Peyer's patch (tissue), 4 donors: ENCODE measurements around the gene FBXO28. TPM values are rescaled to one million over a fixed set of nuclear protein-coding genes. Genes with fewer than 3 reads are reported as not detected.

Experiments used
- DNase-seq, 3 donors: peaks; one replicate each; pipeline ENCODE4 v3.0.0-alpha.2; 2017 to 2019
- H3K27ac ChIP-seq, 4 donors: fragments of 200-600 bp; sonication (generic); one replicate each; pipeline ENCODE4 v1.5.1; 2016 to 2019
- H3K27me3 ChIP-seq, 2 donors: fragments of 200-600 bp; sonication (generic); one replicate each; pipeline ENCODE4 v1.5.1; 2019
- H3K36me3 ChIP-seq, 3 donors: fragments of 200-600 bp; sonication (generic); one replicate each; pipeline ENCODE4 v1.5.1; 2016 to 2019
- H3K4me1 ChIP-seq, 4 donors: fragments of 200-600 bp; sonication (generic); one replicate each; pipeline ENCODE4 v1.5.1; 2016 to 2019
- H3K4me3 ChIP-seq, 4 donors: fragments of 200-600 bp; sonication (generic); 1 replicate in 3 of 4; 2 replicates in 1 of 4; pipeline ENCODE4 v1.5.1; 2016 to 2019; ENCODE audit warnings: mild to moderate bottlenecking in 1 of 4
- H3K9me3 ChIP-seq, 4 donors: fragments of 200-600 bp; sonication (generic); one replicate each; pipeline ENCODE4 v1.5.1; 2016 to 2019; ENCODE audit warnings: mild to moderate bottlenecking in 1 of 4
- POLR2A ChIP-seq, 2 donors: fragments of 450-650 bp; IDR thresholded peaks; one replicate each; pipeline ENCODE4 v1.5.1; 2017; ENCODE audit warnings: antibody characterized with exemption in 2 of 2, mild to moderate bottlenecking in 2 of 2, moderate library complexity in 2 of 2
- total RNA-seq, 4 donors: library from RNA; depleted of rRNA; stranded (reverse); fragments of >200 nt; gene quantifications; one replicate each; pipeline ENCODE4 v1.1.0, GENCODE V29; 2016
- TF ChIP-seq, protein P1 (sequence below), 6 experiments: fragments of 450-650 bp in 4 of 6; fragments of 200-600 bp in 2 of 6; sonication (generic) in 1 of 6; IDR thresholded peaks; one replicate each; pipeline ENCODE4 v1.5.1; 2017 to 2019; ENCODE audit warnings: antibody characterized with exemption in 6 of 6, mild to moderate bottlenecking in 3 of 6, moderate library complexity in 1 of 6

The FBXO28 gene
- total RNA-seq, 4 donors from 2014 or later, result 20.5 to 34.0 (median 28.5) TPM

GRCh38 chr1:224109981-224110380, 3.9 kb upstream of the FBXO28 start:
- Histone ChIP-seq H3K4me1 (peaks cover 0 to 3% (median 1%) of the 10 kb centered on the region in 4 donors), H3K36me3 (no peaks in the 10 kb centered on the region), H3K27ac (no peak overlapping the region), H3K27me3 (no peaks in the 10 kb centered on the region), H3K4me3 (no peak overlapping the region), H3K9me3 (no peaks in the 10 kb centered on the region)
- TF ChIP-seq POLR2A (IDR thresholded peaks at IDR 0.05), result no peak
- TF ChIP-seq, protein P1, sequence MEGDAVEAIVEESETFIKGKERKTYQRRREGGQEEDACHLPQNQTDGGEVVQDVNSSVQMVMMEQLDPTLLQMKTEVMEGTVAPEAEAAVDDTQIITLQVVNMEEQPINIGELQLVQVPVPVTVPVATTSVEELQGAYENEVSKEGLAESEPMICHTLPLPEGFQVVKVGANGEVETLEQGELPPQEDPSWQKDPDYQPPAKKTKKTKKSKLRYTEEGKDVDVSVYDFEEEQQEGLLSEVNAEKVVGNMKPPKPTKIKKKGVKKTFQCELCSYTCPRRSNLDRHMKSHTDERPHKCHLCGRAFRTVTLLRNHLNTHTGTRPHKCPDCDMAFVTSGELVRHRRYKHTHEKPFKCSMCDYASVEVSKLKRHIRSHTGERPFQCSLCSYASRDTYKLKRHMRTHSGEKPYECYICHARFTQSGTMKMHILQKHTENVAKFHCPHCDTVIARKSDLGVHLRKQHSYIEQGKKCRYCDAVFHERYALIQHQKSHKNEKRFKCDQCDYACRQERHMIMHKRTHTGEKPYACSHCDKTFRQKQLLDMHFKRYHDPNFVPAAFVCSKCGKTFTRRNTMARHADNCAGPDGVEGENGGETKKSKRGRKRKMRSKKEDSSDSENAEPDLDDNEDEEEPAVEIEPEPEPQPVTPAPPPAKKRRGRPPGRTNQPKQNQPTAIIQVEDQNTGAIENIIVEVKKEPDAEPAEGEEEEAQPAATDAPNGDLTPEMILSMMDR (IDR thresholded peaks at IDR 0.05), result no peak
- DNase-seq, result no peak

- H3K27me3 ChIP-seq, result no peaks in the 10 kb centered on the region
- no peak for TF ChIP-seq POLR2A (IDR thresholded peaks at IDR 0.05)
- TF ChIP-seq, protein P1 (IDR thresholded peaks at IDR 0.05), result no peak
- H3K27ac ChIP-seq, result no peak overlapping the region
- H3K4me1 ChIP-seq, result peaks cover 0 to 21% (median 2%) of the 10 kb centered on the region in 4 donors
- H3K36me3 ChIP-seq, result no peaks in the 10 kb centered on the region
- no peaks in the 10 kb centered on the region for H3K9me3 ChIP-seq
- no peak for DNase-seq
- H3K4me3 ChIP-seq, result no peak overlapping the region
Observed at GRCh38 chr1:224113005-224113404, 906 bp upstream of the FBXO28 start.

DNA sequence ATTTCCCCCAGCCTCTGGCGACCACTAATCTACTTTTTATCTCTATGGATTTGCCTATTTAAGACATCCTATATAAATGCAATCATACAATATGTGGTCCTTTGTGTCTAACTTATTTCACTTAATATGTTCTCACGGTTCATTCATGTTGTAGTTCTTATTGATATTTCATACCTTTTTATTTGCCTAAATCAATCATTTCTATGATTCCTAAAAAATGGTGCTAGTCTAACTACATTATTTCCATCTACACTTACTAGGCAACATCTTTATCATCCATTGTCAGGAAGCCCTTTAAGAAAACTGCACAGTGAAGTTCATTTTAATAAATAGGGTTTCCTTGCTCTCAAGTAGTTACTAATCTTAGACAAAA, 380 bp upstream of the FBXO28 start:
- Histone ChIP-seq H3K4me1 (peaks cover 0 to 21% (median 2%) of the 10 kb centered on the region in 4 donors), H3K9me3 (no peaks in the 10 kb centered on the region), H3K27me3 (no peaks in the 10 kb centered on the region), H3K4me3 (peak overlapping the region; percentile 76 to 95 (median 84)), H3K27ac (peak overlapping the region; percentile 90 to 96 (median 94)), H3K36me3 (no peaks in the 10 kb centered on the region)
- no peak for TF ChIP-seq POLR2A (IDR thresholded peaks at IDR 0.05)
- TF ChIP-seq, protein P1 (IDR thresholded peaks at IDR 0.05), result no peak
- DNase-seq, result no peak

DNA sequence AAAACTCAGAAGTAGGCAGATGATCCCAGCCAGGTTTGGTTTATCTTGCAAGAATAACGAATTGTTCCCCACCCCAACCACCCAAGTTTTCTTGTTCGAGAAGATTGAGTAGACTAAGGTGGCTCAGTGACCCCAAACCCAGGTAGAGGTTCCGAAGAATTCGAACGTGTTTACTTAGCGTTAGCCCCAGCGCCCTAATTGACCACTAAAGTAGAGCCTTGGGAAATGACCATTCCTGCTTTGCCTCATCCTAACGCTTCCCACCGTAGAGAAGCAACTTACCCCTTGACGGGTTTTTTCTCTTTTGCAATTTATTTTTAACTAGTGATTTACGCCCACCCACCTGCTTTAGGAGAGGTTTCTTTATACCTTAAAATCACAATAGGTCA, 870 bp downstream of the FBXO28 start:
- H3K9me3 ChIP-seq, result no peaks in the 10 kb centered on the region
- H3K27ac ChIP-seq, result peak overlapping the region; percentile 90 to 96 (median 94)
- no peak for DNase-seq
- H3K4me1 ChIP-seq, result peaks cover 0 to 21% (median 2%) of the 10 kb centered on the region in 4 donors
- no peaks in the 10 kb centered on the region for H3K27me3 ChIP-seq
- no peak for TF ChIP-seq POLR2A (IDR thresholded peaks at IDR 0.05)
- TF ChIP-seq, protein P1 (IDR thresholded peaks at IDR 0.05), result no peak
- peaks cover 0 to 4% (median 0%) of the 10 kb centered on the region in 3 donors for H3K36me3 ChIP-seq
- peak overlapping the region; percentile 76 to 95 (median 84) for H3K4me3 ChIP-seq

- Histone ChIP-seq H3K4me1 (peaks cover 0 to 21% (median 2%) of the 10 kb centered on the region in 4 donors), H3K27me3 (no peaks in the 10 kb centered on the region), H3K27ac (peak overlapping the region in 1 of 4 donors; percentile 8), H3K4me3 (no peak overlapping the region), H3K9me3 (no peaks in the 10 kb centered on the region), H3K36me3 (peaks cover 0 to 4% (median 0%) of the 10 kb centered on the region in 3 donors)
- DNase-seq, result no peak
- TF ChIP-seq, protein P1 (IDR thresholded peaks at IDR 0.05), result peak in 5 of 6 experiments; percentile 58 to 79 (median 68)
- no peak for TF ChIP-seq POLR2A (IDR thresholded peaks at IDR 0.05)
Observed at GRCh38 chr1:224116131-224116530, 2.2 kb downstream of the FBXO28 start.

DNA sequence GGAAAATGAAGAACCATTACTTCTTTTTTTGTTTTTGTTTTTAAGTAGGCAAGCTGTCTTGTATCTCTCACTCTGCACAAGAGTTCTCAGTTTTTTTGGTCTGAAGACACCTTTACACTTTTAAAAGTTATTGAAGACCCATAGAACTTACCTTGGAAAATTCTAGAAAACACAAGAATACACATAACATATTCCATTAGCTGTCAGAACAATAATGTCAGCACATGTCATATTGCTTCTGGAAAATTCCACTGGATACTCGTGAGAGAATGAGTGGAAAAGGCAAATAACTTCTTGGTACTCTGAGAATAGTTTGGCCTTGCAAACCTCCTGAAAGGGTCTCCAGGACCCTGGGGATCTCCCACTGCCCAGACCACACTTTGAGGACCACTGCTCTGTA, 4.8 kb downstream of the FBXO28 start:
- TF ChIP-seq, protein P1 (IDR thresholded peaks at IDR 0.05), result no peak
- no peak for TF ChIP-seq POLR2A (IDR thresholded peaks at IDR 0.05)
- peaks cover 0 to 4% (median 0%) of the 10 kb centered on the region in 3 donors for H3K36me3 ChIP-seq
- H3K9me3 ChIP-seq, result no peaks in the 10 kb centered on the region
- H3K4me3 ChIP-seq, result no peak overlapping the region
- DNase-seq, result no peak
- no peaks in the 10 kb centered on the region for H3K27me3 ChIP-seq
- peaks cover 0 to 21% (median 2%) of the 10 kb centered on the region in 4 donors for H3K4me1 ChIP-seq
- H3K27ac ChIP-seq, result no peak overlapping the region
